ENCODE results near the gene ATP6V0E2. TPM values are rescaled to one million over a fixed set of nuclear protein-coding genes. Genes with fewer than 3 reads are reported as not detected.

ATP6V0E2 gene
- total RNA-seq, 1 experiment from 2014 or later = 26.2 TPM

DNA sequence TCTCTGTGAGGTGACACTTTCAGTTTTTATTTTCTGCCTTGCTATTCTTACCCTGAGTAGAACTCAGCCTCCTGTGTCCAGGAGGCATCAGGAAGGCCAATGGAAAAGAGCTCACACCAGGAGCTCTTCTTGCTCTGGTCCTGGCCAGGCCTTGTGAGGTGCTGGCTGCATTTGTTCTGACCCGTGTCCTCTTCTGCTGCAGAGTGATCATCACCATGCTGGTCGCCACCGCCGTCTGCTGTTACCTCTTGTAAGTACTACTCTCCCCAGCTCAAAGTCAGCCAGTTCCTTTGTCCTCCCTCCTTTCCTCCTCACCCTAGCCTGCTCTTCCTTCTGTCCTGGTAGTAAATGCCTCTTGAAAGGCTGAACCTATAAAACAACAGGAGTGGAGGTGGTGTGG lies 1.6 kb downstream of the ATP6V0E2 start:
- H3K4me3 Mint-ChIP-seq = peak overlapping the region; percentile 68; the same call in 1 of the 2 replicates
- peaks cover 26% of the 10 kb centered on the region for H3K27me3 Mint-ChIP-seq (ENCODE audit: low read depth)
- H3K9me3 Mint-ChIP-seq = no peaks in the 10 kb centered on the region
- H3K27ac Mint-ChIP-seq = no peak overlapping the region; the same call in 1 of the 2 replicates
- ChIA-PET POLR2A (no interaction called here), CTCF (interaction anchor here (1.2 to 1.6 kb wide), 3 partner anchors 8 to 75 kb away, joined by 3 to 6 read pairs (median 4); no protein-coding TSS in a partner anchor)
- ATAC-seq (no peak), DNase-seq (ENCODE audit: low spot score) (no peak)
- peaks cover 16% of the 10 kb centered on the region for H3K4me1 Mint-ChIP-seq
- TF ChIP-seq SOX15 (CRISPR knock-in tag; IDR thresholded peaks at IDR 0.05) = no peak
- TF ChIP-seq, protein P1, sequence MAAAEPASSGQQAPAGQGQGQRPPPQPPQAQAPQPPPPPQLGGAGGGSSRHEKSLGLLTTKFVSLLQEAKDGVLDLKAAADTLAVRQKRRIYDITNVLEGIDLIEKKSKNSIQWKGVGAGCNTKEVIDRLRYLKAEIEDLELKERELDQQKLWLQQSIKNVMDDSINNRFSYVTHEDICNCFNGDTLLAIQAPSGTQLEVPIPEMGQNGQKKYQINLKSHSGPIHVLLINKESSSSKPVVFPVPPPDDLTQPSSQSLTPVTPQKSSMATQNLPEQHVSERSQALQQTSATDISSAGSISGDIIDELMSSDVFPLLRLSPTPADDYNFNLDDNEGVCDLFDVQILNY (CRISPR knock-in tag; IDR thresholded peaks at IDR 0.05) = no peak
- no peak for TF ChIP-seq MYBL2 (CRISPR knock-in tag; IDR thresholded peaks at IDR 0.05)
- TF ChIP-seq FOXJ3 (CRISPR knock-in tag; IDR thresholded peaks at IDR 0.05; ENCODE audit: borderline replicate concordance) = no peak
- TF ChIP-seq IRF2 (CRISPR knock-in tag; IDR thresholded peaks at IDR 0.05; ENCODE audit: borderline replicate concordance, low read depth) = no peak
- TF ChIP-seq CREB1 (CRISPR knock-in tag; IDR thresholded peaks at IDR 0.05) = no peak
- TF ChIP-seq NFYB (CRISPR knock-in tag; conservative IDR thresholded peaks at IDR 0.05; ENCODE audit: low read depth) = no peak
- no peak for TF ChIP-seq GRHL2 (CRISPR knock-in tag; IDR thresholded peaks at IDR 0.05; ENCODE audit: insufficient replicate concordance, severe bottlenecking)
- TF ChIP-seq, protein P2, sequence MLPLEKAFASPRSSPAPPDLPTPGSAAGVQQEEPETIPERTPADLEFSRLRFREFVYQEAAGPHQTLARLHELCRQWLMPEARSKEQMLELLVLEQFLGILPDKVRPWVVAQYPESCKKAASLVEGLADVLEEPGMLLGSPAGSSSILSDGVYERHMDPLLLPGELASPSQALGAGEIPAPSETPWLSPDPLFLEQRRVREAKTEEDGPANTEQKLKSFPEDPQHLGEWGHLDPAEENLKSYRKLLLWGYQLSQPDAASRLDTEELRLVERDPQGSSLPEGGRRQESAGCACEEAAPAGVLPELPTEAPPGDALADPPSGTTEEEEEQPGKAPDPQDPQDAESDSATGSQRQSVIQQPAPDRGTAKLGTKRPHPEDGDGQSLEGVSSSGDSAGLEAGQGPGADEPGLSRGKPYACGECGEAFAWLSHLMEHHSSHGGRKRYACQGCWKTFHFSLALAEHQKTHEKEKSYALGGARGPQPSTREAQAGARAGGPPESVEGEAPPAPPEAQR (CRISPR knock-in tag; IDR thresholded peaks at IDR 0.05) = no peak
- TF ChIP-seq, protein P3, sequence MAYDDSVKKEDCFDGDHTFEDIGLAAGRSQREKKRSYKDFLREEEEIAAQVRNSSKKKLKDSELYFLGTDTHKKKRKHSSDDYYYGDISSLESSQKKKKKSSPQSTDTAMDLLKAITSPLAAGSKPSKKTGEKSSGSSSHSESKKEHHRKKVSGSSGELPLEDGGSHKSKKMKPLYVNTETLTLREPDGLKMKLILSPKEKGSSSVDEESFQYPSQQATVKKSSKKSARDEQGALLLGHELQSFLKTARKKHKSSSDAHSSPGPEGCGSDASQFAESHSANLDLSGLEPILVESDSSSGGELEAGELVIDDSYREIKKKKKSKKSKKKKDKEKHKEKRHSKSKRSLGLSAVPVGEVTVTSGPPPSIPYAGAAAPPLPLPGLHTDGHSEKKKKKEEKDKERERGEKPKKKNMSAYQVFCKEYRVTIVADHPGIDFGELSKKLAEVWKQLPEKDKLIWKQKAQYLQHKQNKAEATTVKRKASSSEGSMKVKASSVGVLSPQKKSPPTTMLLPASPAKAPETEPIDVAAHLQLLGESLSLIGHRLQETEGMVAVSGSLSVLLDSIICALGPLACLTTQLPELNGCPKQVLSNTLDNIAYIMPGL (CRISPR knock-in tag; IDR thresholded peaks at IDR 0.05) = no peak
- TF ChIP-seq, protein P4, sequence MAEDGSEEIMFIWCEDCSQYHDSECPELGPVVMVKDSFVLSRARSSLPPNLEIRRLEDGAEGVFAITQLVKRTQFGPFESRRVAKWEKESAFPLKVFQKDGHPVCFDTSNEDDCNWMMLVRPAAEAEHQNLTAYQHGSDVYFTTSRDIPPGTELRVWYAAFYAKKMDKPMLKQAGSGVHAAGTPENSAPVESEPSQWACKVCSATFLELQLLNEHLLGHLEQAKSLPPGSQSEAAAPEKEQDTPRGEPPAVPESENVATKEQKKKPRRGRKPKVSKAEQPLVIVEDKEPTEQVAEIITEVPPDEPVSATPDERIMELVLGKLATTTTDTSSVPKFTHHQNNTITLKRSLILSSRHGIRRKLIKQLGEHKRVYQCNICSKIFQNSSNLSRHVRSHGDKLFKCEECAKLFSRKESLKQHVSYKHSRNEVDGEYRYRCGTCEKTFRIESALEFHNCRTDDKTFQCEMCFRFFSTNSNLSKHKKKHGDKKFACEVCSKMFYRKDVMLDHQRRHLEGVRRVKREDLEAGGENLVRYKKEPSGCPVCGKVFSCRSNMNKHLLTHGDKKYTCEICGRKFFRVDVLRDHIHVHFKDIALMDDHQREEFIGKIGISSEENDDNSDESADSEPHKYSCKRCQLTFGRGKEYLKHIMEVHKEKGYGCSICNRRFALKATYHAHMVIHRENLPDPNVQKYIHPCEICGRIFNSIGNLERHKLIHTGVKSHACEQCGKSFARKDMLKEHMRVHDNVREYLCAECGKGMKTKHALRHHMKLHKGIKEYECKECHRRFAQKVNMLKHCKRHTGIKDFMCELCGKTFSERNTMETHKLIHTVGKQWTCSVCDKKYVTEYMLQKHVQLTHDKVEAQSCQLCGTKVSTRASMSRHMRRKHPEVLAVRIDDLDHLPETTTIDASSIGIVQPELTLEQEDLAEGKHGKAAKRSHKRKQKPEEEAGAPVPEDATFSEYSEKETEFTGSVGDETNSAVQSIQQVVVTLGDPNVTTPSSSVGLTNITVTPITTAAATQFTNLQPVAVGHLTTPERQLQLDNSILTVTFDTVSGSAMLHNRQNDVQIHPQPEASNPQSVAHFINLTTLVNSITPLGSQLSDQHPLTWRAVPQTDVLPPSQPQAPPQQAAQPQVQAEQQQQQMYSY (CRISPR knock-in tag; IDR thresholded peaks at IDR 0.05) = no peak
- no peak for TF ChIP-seq NR3C1 (CRISPR knock-in tag; conservative IDR thresholded peaks at IDR 0.05; ENCODE audit: low read depth)
- TF ChIP-seq ESRRA (CRISPR knock-in tag; IDR thresholded peaks at IDR 0.05; ENCODE audit: borderline replicate concordance) = no peak
- TF ChIP-seq ZNF232 (CRISPR knock-in tag; IDR thresholded peaks at IDR 0.05) = no peak
- TF ChIP-seq, protein P5, sequence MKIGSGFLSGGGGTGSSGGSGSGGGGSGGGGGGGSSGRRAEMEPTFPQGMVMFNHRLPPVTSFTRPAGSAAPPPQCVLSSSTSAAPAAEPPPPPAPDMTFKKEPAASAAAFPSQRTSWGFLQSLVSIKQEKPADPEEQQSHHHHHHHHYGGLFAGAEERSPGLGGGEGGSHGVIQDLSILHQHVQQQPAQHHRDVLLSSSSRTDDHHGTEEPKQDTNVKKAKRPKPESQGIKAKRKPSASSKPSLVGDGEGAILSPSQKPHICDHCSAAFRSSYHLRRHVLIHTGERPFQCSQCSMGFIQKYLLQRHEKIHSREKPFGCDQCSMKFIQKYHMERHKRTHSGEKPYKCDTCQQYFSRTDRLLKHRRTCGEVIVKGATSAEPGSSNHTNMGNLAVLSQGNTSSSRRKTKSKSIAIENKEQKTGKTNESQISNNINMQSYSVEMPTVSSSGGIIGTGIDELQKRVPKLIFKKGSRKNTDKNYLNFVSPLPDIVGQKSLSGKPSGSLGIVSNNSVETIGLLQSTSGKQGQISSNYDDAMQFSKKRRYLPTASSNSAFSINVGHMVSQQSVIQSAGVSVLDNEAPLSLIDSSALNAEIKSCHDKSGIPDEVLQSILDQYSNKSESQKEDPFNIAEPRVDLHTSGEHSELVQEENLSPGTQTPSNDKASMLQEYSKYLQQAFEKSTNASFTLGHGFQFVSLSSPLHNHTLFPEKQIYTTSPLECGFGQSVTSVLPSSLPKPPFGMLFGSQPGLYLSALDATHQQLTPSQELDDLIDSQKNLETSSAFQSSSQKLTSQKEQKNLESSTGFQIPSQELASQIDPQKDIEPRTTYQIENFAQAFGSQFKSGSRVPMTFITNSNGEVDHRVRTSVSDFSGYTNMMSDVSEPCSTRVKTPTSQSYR (CRISPR knock-in tag; IDR thresholded peaks at IDR 0.05) = no peak
- no peaks in the 10 kb centered on the region for H3K36me3 Mint-ChIP-seq

Data from WTC11 (cell line).